Neural progenitor cell (in vitro differentiated cells): ENCODE results near the gene MIPEP. TPM values are rescaled to one million over a fixed set of nuclear protein-coding genes. Genes with fewer than 3 reads are reported as not detected.

Source experiments
- DNase-seq: peaks from one replicate; pipeline ENCODE4 v3.0.0-alpha.2; 2016; ENCODE audit warnings: low spot score
- H2AFZ ChIP-seq: fragments of 200-600 bp; sonication (generic); replicated peaks from 2 replicates; pipeline ENCODE4 v1.6.1; 2016; ENCODE audit warnings: antibody characterized with exemption
- H3F3A ChIP-seq: fragments of 200-600 bp; sonication (generic); 2 replicates; pipeline ENCODE4 v1.6.1; 2016; ENCODE audit warnings: antibody characterized with exemption, low read depth
- H3K27ac ChIP-seq: fragments of 200-600 bp; sonication (generic); 2 replicates; pipeline ENCODE4 v1.5.1; 2016; ENCODE audit warnings: mild to moderate bottlenecking
- H3K27me3 ChIP-seq: fragments of 200-600 bp; sonication (generic); 2 replicates; pipeline ENCODE4 v1.6.1; 2016; ENCODE audit warnings: mild to moderate bottlenecking, moderate library complexity
- H3K36me3 ChIP-seq: fragments of 200-600 bp; sonication (generic); 2 replicates; pipeline ENCODE4 v1.5.1; 2016
- H3K4me1 ChIP-seq: fragments of 200-600 bp; sonication (generic); 2 replicates; pipeline ENCODE4 v1.6.1; 2016; ENCODE audit warnings: mixed run types
- H3K4me2 ChIP-seq: fragments of 200-600 bp; sonication (generic); 2 replicates; pipeline ENCODE4 v1.6.1; 2016
- H3K4me3 ChIP-seq: fragments of 200-600 bp; sonication (generic); 2 replicates; pipeline ENCODE4 v1.5.1; 2016
- H3K79me2 ChIP-seq: fragments of 200-600 bp; sonication (generic); 2 replicates; pipeline ENCODE4 v1.6.1; 2016; ENCODE audit warnings: low read depth
- H3K9ac ChIP-seq: fragments of 200-600 bp; sonication (generic); 2 replicates; pipeline ENCODE4 v1.6.1; 2016
- H3K9me3 ChIP-seq: fragments of 200-600 bp; sonication (generic); 2 replicates; pipeline ENCODE4 v1.5.1; 2016; ENCODE audit warnings: low read depth
- H4K20me1 ChIP-seq: fragments of 200-600 bp; sonication (generic); 2 replicates; pipeline ENCODE4 v1.6.1; 2016; ENCODE audit warnings: low read depth
- H3K27ac Mint-ChIP-seq: 3 replicates; pipeline ENCODE4 v1.8.0; 2021; ENCODE audit warnings: mixed read lengths
- H3K27me3 Mint-ChIP-seq: 2 replicates; pipeline ENCODE4 v1.8.0; 2022; ENCODE audit warnings: low read depth, mild to moderate bottlenecking, inconsistent platforms, moderate library complexity, mixed read lengths; ENCODE audit not compliant: insufficient read depth
- H3K36me3 Mint-ChIP-seq: 3 replicates; pipeline ENCODE4 v1.8.0; 2021; ENCODE audit warnings: mixed read lengths
- H3K4me1 Mint-ChIP-seq: 3 replicates; pipeline ENCODE4 v1.8.0; 2021; ENCODE audit warnings: mixed read lengths
- H3K4me3 Mint-ChIP-seq: 3 replicates; pipeline ENCODE4 v1.8.0; 2021; ENCODE audit warnings: mild to moderate bottlenecking, moderate library complexity, mixed read lengths
- H3K9me3 Mint-ChIP-seq: 3 replicates; pipeline ENCODE4 v1.8.0; 2020; ENCODE audit warnings: mixed read lengths
- EZH2 ChIP-seq: fragments of 200-600 bp; sonication (generic); IDR thresholded peaks from 2 replicates; pipeline ENCODE4 v1.6.1; 2017; ENCODE audit warnings: antibody characterized with exemption, mild to moderate bottlenecking, moderate library complexity
- EZH2phosphoT487 ChIP-seq: fragments of 200-600 bp; sonication (generic); IDR thresholded peaks from 2 replicates; pipeline ENCODE4 v1.6.1; 2017; ENCODE audit warnings: antibody characterized with exemption
- total RNA-seq: library from RNA; depleted of rRNA; stranded (reverse); fragments of >200 nt; gene quantifications from 2 replicates; pipeline ENCODE4 v1.2.3, GENCODE V29; 2015; ENCODE audit warnings: low replicate concordance
- TF ChIP-seq, protein P1 (sequence below): fragments of 200-600 bp; sonication (generic); IDR thresholded peaks from 2 replicates; pipeline ENCODE4 v1.5.1; 2017; ENCODE audit warnings: antibody characterized with exemption, mild to moderate bottlenecking

MIPEP gene
- total RNA-seq, 1 donor from 2014 or later: 22.8 TPM

DNA sequence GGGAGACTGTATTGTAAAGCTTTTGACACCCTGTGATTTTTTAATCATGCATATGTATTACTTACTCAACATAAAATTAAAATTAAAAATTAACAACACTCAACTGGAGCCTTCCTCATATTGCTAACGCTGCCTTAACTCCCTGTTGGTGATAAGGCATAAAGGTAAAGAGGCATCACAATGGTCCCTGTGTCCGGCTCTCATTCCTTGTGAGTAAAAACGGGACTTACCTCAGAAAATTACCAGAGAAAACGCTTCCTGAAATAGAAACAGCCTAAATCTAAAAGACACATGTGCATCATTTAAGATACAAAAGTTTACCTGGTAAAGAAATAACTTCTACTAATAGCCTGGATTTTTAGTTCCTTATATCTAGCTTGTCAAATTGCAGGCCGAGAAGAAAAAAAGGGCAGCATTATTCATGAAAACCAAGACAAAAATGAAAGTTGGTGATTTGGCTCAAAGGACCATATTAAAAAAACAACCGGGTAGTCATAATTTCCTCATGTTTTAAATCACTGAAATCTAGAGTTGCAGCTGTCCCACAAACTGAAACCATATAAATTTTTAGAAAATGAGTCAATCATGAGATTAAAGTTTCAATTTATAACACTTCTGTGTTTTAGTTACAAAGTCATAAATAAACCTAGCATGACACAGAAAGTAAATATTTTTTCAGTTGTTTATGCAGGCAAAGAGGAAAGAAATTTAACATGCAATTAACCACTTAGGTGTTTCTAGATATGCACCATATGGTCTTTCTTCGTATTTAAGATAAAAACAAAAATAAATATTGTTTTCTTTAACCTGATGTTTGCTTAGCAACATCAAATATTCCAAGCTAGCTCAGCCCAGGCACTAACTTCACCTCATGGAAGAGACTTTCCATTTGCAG lies 94.7 kb downstream of the MIPEP start:
- H3K4me3 Mint-ChIP-seq: no peak overlapping the region
- no peak overlapping the region for H3K27ac Mint-ChIP-seq
- Histone ChIP-seq H3K36me3 (no peaks in the 10 kb centered on the region), H3K79me2 (no peaks in the 10 kb centered on the region), H3K4me2 (no peak overlapping the region), H3K9ac (no peak overlapping the region), H4K20me1 (no peaks in the 10 kb centered on the region), H3K9me3 (peaks cover 7% of the 10 kb centered on the region), H2AFZ (no peak overlapping the region), H3K4me3 (no peak overlapping the region), H3K4me1 (no peaks in the 10 kb centered on the region), H3K27ac (no peak overlapping the region), H3K27me3 (no peaks in the 10 kb centered on the region), H3F3A (no peaks in the 10 kb centered on the region)
- peaks cover 9% of the 10 kb centered on the region for H3K36me3 Mint-ChIP-seq
- no peaks in the 10 kb centered on the region for H3K4me1 Mint-ChIP-seq
- H3K27me3 Mint-ChIP-seq: no peaks in the 10 kb centered on the region
- no peak for DNase-seq
- peaks cover 11% of the 10 kb centered on the region for H3K9me3 Mint-ChIP-seq
- no peak for TF ChIP-seq EZH2phosphoT487
- TF ChIP-seq EZH2: no peak
- TF ChIP-seq, protein P1, sequence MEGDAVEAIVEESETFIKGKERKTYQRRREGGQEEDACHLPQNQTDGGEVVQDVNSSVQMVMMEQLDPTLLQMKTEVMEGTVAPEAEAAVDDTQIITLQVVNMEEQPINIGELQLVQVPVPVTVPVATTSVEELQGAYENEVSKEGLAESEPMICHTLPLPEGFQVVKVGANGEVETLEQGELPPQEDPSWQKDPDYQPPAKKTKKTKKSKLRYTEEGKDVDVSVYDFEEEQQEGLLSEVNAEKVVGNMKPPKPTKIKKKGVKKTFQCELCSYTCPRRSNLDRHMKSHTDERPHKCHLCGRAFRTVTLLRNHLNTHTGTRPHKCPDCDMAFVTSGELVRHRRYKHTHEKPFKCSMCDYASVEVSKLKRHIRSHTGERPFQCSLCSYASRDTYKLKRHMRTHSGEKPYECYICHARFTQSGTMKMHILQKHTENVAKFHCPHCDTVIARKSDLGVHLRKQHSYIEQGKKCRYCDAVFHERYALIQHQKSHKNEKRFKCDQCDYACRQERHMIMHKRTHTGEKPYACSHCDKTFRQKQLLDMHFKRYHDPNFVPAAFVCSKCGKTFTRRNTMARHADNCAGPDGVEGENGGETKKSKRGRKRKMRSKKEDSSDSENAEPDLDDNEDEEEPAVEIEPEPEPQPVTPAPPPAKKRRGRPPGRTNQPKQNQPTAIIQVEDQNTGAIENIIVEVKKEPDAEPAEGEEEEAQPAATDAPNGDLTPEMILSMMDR: no peak

DNA sequence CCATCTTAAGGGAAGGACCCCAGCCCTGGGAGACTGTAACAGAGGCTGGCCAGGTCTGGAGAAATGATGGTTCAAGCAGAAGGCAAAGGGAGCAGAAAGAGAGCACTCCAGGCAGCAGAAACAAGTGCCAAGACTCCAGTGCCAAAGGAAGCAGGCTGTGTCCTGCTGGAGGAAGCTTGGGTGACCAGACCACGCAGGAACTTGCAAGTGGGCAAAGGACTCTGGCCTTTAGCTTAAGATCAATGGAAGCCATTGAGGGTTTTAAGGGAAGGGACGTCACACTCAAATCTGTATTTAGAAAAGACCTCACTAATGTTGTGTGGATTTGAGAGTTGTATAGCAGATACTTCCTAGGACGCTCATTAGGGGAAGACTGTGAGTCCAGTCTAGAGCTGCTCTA lies 95.5 kb downstream of the MIPEP start:
- no peaks in the 10 kb centered on the region for H3K4me1 Mint-ChIP-seq
- H3K27me3 ChIP-seq: no peaks in the 10 kb centered on the region
- no peak overlapping the region for H3K4me2 ChIP-seq
- H3K27me3 Mint-ChIP-seq: no peaks in the 10 kb centered on the region
- no peaks in the 10 kb centered on the region for H3K79me2 ChIP-seq
- H3K36me3 Mint-ChIP-seq: peaks cover 8% of the 10 kb centered on the region
- H3F3A ChIP-seq: no peaks in the 10 kb centered on the region
- H3K9ac ChIP-seq: no peak overlapping the region
- H3K27ac Mint-ChIP-seq: no peak overlapping the region
- H3K9me3 Mint-ChIP-seq: peaks cover 7% of the 10 kb centered on the region
- no peak overlapping the region for H2AFZ ChIP-seq
- no peak for DNase-seq
- H3K4me3 Mint-ChIP-seq: no peak overlapping the region
- H3K27ac ChIP-seq: no peak overlapping the region
- peaks cover 7% of the 10 kb centered on the region for H3K9me3 ChIP-seq
- no peak overlapping the region for H3K4me3 ChIP-seq
- TF ChIP-seq, protein P1: no peak
- TF ChIP-seq EZH2 (no peak), EZH2phosphoT487 (no peak)
- no peaks in the 10 kb centered on the region for H3K4me1 ChIP-seq
- no peaks in the 10 kb centered on the region for H4K20me1 ChIP-seq
- H3K36me3 ChIP-seq: no peaks in the 10 kb centered on the region

DNA sequence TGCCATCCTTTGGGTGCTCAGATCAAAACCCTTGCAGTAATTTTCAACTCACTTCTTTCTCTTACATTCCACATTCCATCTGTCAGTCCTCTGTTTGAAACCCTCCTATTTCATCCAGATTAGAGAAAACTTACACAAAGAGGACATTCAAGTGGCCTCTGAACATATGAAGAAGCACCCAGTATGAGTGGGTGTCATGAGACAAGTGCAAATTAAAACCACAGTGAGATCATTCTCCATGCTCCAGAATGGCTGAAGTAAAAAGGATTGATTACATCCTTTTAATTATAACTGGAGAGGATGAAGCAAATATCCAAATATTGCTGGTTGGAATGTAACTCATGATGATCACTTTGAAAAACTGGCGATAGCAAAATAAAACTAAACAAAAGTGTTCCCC lies 96.5 kb downstream of the MIPEP start:
- H3K9ac ChIP-seq: no peak overlapping the region
- Mint-ChIP-seq H3K9me3 (peaks cover 4% of the 10 kb centered on the region), H3K4me1 (no peaks in the 10 kb centered on the region), H3K36me3 (peaks cover 5% of the 10 kb centered on the region), H3K27ac (no peak overlapping the region), H3K4me3 (no peak overlapping the region), H3K27me3 (no peaks in the 10 kb centered on the region)
- H3F3A ChIP-seq: no peaks in the 10 kb centered on the region
- no peaks in the 10 kb centered on the region for H4K20me1 ChIP-seq
- no peaks in the 10 kb centered on the region for H3K36me3 ChIP-seq
- H3K4me1 ChIP-seq: no peaks in the 10 kb centered on the region
- H2AFZ ChIP-seq: no peak overlapping the region
- H3K27me3 ChIP-seq: no peaks in the 10 kb centered on the region
- no peak for DNase-seq
- H3K79me2 ChIP-seq: no peaks in the 10 kb centered on the region
- no peak for TF ChIP-seq EZH2phosphoT487
- no peak overlapping the region for H3K27ac ChIP-seq
- H3K4me3 ChIP-seq: no peak overlapping the region
- no peak overlapping the region for H3K4me2 ChIP-seq
- peaks cover 2% of the 10 kb centered on the region for H3K9me3 ChIP-seq

DNA sequence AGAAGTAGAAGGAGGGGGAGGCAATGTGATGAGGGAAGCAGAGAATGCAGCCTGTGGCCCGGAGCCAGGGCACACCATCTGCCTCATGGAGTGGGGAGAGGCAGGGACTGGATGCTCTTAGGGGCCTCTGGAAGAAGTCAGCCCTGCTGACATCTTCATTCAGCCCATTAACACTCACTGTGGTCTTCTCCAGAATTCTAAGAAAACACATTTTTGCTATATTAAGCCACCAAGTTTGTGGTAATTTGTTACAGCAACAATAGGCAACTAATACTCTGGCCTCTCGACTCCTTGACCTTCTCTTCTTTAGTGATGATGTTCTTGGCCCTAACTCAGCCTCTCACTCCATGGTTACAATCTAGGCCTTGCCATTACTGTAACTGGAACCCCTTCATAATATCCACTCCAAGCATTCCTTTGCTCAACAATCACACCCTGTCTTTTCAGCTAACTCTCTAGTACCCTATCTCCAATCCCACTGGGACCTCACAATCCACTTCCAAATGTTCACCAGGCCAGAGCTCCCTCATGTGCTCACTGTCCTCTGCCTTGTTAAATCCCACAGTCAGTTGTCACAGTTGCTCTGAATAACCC lies 98.5 kb downstream of the MIPEP start:
- no peaks in the 10 kb centered on the region for H3K4me1 Mint-ChIP-seq
- H3K9me3 Mint-ChIP-seq: no peaks in the 10 kb centered on the region
- DNase-seq: no peak
- no peaks in the 10 kb centered on the region for H3K36me3 Mint-ChIP-seq
- TF ChIP-seq, protein P1: no peak
- TF ChIP-seq EZH2 (no peak), EZH2phosphoT487 (no peak)
- no peak overlapping the region for H3K4me3 Mint-ChIP-seq
- Histone ChIP-seq H3K4me2 (no peak overlapping the region), H3K36me3 (no peaks in the 10 kb centered on the region), H3K9me3 (no peaks in the 10 kb centered on the region), H3K4me1 (no peaks in the 10 kb centered on the region), H2AFZ (no peak overlapping the region), H3K79me2 (no peaks in the 10 kb centered on the region), H3F3A (no peaks in the 10 kb centered on the region), H3K4me3 (no peak overlapping the region), H3K27me3 (no peaks in the 10 kb centered on the region), H4K20me1 (no peaks in the 10 kb centered on the region), H3K27ac (no peak overlapping the region), H3K9ac (no peak overlapping the region)
- no peak overlapping the region for H3K27ac Mint-ChIP-seq
- H3K27me3 Mint-ChIP-seq: no peaks in the 10 kb centered on the region
